ENCODE measurements around the gene TEP1.

DNA sequence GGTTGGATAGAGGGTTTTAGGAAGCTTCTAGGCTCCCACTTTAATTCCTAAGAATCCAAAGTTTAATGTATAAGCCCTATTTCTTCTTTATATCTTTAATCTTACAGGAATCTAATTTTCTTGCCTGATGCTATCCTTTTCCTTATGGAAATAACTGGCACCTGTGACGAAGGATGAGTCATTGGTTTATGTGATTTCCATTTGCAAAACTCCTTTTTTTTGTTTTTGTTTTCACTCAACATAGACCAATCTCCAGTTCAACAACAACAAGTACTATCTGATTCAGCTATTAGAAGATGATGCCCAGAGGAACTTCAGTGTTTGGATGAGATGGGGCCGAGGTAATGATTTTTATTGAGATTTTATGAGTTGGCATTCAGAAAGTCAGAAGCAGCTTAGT is 63.0 kb downstream of the TEP1 start:
- TF ChIP-seq CTCF (IDR thresholded peaks at IDR 0.05) (no peak), POLR2A (IDR thresholded peaks at IDR 0.05) (no peak)

Measured in transverse colon (tissue), 3 donors.